Cardiac muscle cell (in vitro differentiated cells and primary cell): ENCODE results near the gene SPATS2L. TPM values are rescaled to one million over a fixed set of nuclear protein-coding genes. Genes with fewer than 3 reads are reported as not detected.

Source experiments
- DNase-seq, 2 donors: peaks; one replicate each; pipeline versions ENCODE4 v3.0.0 to v3.0.0-alpha.2; 2010 to 2017; ENCODE audit warnings: low read depth in 1 of 2, low spot score in 1 of 2
- H3K27ac ChIP-seq: fragments of 200-600 bp; sonication (generic); 2 replicates; pipeline ENCODE4 v1.5.1; 2016
- H3K27me3 ChIP-seq: fragments of 200-600 bp; sonication (generic); 2 replicates; pipeline ENCODE4 v1.6.0; 2016; ENCODE audit warnings: control low read depth
- H3K36me3 ChIP-seq: fragments of 200-600 bp; sonication (generic); 2 replicates; pipeline ENCODE4 v1.5.1; 2016; ENCODE audit warnings: control low read depth
- H3K4me1 ChIP-seq: fragments of 200-600 bp; sonication (generic); 2 replicates; pipeline ENCODE4 v1.8.1; 2017; ENCODE audit warnings: low read depth, mild to moderate bottlenecking, mixed run types
- H3K4me3 ChIP-seq: fragments of 200-600 bp; sonication (generic); 2 replicates; pipeline ENCODE4 v1.5.1; 2016; ENCODE audit warnings: mild to moderate bottlenecking
- H3K9me3 ChIP-seq: fragments of 200-600 bp; sonication (generic); 2 replicates; pipeline ENCODE4 v1.5.1; 2017; ENCODE audit warnings: low read depth, mild to moderate bottlenecking, control low read depth
- CTCF ChIP-seq: IDR thresholded peaks from 2 replicates; pipeline ENCODE4 v1.5.1; 2012; ENCODE audit warnings: low read depth, mild to moderate bottlenecking, low read length
- polyA plus RNA-seq: library from polyadenylated mRNA; unstranded; fragments of >200 nt; fragmentation: Nextera tagmentation; extraction: Ambion mirVana; gene quantifications from 2 replicates; pipeline ENCODE4 v1.2.1, GENCODE V29; 2016
- total RNA-seq: library from RNA; depleted of rRNA; stranded (reverse); fragments of >200 nt; gene quantifications from 2 replicates; pipeline ENCODE4 v1.2.3, GENCODE V29; 2016

Gene SPATS2L
- total and polyA plus RNA-seq, 2 experiments from 2014 or later, result 20.0 to 37.4 TPM

- H3K9me3 ChIP-seq, result no peaks in the 10 kb centered on the region
- H3K4me1 ChIP-seq, result no peaks in the 10 kb centered on the region
- H3K36me3 ChIP-seq, result no peaks in the 10 kb centered on the region
- H3K4me3 ChIP-seq, result no peak overlapping the region
- no peak for TF ChIP-seq CTCF
- DNase-seq, result no peak
- no peak overlapping the region for H3K27ac ChIP-seq
- no peaks in the 10 kb centered on the region for H3K27me3 ChIP-seq
Measured at GRCh38 chr2:200297989-200298388, 8.5 kb upstream of the SPATS2L start.

DNA sequence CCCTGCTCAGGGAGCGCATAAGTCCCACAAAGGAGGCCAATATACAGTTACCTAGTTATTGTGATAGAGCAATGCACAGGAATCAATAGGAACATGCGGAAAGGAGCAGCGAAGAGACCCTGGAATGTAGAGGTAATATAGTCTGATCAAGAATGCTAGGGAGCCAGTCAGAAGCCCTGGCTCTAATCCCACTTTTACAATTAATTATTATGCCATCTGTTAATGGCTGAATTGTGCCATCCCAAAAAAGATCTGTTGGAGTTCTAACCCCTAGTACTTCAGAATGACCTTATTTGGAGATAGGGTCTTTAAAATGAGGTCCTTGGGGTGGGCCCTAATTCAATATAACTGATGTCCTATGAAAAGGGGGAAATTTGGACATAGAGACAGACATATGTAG, 7.7 kb upstream of the SPATS2L start:
- no peak overlapping the region for H3K27ac ChIP-seq
- H3K27me3 ChIP-seq, result no peaks in the 10 kb centered on the region
- no peak for TF ChIP-seq CTCF
- no peaks in the 10 kb centered on the region for H3K36me3 ChIP-seq
- no peak for DNase-seq
- no peaks in the 10 kb centered on the region for H3K9me3 ChIP-seq
- H3K4me1 ChIP-seq, result no peaks in the 10 kb centered on the region
- no peak overlapping the region for H3K4me3 ChIP-seq

- Histone ChIP-seq H3K9me3 (no peaks in the 10 kb centered on the region), H3K27ac (no peak overlapping the region), H3K36me3 (no peaks in the 10 kb centered on the region), H3K4me1 (no peaks in the 10 kb centered on the region), H3K4me3 (no peak overlapping the region), H3K27me3 (no peaks in the 10 kb centered on the region)
- no peak for DNase-seq
- TF ChIP-seq CTCF, result no peak
Measured at GRCh38 chr2:200300065-200300464, 6.4 kb upstream of the SPATS2L start.

DNA sequence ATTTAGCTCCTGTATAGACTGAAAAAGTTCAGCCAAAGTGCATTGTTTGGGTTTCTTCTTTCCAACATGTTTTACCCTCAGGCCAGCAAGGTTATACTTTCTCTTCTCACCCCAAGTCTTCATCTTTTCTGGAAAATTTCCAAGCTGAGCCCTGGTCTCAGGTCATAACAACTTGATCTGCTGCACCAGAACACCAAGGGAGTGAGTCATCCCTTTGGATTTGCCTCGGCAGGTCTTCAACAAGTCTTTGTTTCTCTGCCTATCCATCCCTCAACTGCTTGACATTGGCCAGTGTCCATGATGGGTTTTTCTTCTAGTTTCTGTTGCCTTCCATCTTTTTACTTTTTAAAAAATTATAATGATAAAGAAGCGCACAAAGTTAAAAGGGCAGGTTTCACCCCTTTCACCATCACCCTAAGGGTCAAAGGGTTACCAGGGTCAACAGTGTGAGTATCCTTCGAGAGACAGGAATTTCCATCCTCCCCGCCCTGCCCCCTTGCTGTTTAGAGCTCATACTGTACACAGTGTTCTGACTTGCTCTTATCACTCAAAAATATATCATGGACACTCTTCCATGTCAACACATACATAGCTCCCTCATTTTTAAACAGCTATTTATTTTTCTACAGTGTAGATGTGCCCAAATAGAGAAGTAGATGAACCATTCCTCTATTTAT, 5.7 kb upstream of the SPATS2L start:
- H3K4me3 ChIP-seq, result no peak overlapping the region
- no peaks in the 10 kb centered on the region for H3K9me3 ChIP-seq
- no peaks in the 10 kb centered on the region for H3K36me3 ChIP-seq
- no peak for TF ChIP-seq CTCF
- no peaks in the 10 kb centered on the region for H3K27me3 ChIP-seq
- H3K4me1 ChIP-seq, result no peaks in the 10 kb centered on the region
- peak in 1 of 2 donors; percentile 67 for DNase-seq
- no peak overlapping the region for H3K27ac ChIP-seq

DNA sequence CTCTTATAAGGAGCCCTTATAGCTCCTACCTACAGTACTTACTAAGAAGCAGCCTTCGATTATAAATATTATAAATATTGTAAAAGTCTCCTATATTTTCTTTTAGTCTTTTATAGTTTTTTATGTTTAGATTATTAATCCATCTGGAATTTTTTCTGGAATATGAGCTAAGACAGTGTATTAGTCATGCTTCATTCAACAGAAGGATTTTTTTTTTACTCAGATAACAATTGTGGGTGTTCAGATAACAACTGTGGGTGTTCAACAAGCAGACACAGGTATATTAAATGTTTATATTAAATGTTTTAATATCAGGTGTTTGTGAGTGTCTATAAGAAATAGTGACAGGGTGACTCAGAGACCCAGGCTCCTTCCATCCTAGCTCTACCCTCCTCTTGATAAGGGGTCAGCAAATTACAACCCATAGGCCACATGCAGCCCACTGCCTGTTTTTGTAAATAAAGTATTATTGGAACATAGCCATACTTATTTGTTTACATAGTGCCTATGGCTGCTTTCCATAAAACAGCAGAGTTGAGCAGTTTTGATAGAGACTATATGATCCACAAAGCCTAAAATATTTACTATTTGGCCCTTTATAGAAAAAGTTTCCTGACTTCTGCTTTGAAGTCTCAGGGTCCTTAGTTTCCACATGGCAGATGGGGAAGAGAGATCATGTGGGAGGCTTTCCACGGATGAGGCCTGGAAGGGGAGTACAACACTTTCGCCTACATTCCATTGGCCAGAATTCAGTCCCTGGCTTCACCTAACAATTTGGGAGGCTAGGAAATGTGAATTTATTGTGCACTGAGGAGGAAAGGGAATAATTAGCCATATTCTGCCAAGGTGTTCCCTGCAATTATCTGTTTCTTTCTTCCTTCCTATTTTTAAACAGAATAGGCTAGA, 4.3 kb upstream of the SPATS2L start:
- no peak overlapping the region for H3K27ac ChIP-seq
- no peak for TF ChIP-seq CTCF

More for the DNA sequence above, 4.3 kb upstream of the SPATS2L start:
- no peak for DNase-seq
- Histone ChIP-seq H3K9me3 (no peaks in the 10 kb centered on the region), H3K4me3 (no peak overlapping the region), H3K4me1 (no peaks in the 10 kb centered on the region), H3K27me3 (no peaks in the 10 kb centered on the region), H3K36me3 (no peaks in the 10 kb centered on the region)
